ENCODE measurements around the gene AGBL1.

AGBL1 gene

GRCh38 chr15:86079508-86080266 lies at the start of gene AGBL1:
Gene AGBL1, plus strand, starts transcription at chr15:86079871.
- no peak for DNase-seq (ENCODE audit: extremely low read depth, insufficient read length)

DNA sequence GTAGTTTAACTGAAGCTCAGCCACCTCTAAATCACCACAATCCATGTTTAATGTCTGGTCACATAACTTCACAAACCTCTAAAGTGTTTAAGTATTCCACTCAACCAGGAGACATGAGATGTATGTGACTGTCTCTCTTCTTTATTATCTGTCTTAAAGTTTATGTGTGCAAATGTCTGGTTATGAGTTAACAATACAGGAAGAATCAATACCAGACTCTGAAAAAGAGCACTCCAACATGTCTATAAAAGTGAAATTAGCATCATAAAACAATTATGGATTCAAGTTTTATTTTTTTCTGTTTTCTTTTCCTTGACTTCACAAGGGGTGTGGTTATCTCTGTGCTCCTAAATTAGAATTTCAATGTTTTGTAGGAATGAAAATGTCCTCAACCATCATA lies 44.8 kb upstream of the AGBL1 start:
- H3K36me3 ChIP-seq (ENCODE audit: control insufficient read depth, insufficient read depth, low read length) = no peaks in the 10 kb centered on the region

More at GRCh38 chr15:86079508-86080266, at the start of gene AGBL1:
- H3K27me3 ChIP-seq (replicated peaks; ENCODE audit: control insufficient read depth, insufficient read depth, low read length) = no peaks in the 10 kb centered on the region; the same call in none of the 2 replicates
- H3K4me3 ChIP-seq (replicated peaks; ENCODE audit: low read depth, low read length) = no peak within 1 kb of the TSS
- no peaks in the 10 kb centered on the region for H3K36me3 ChIP-seq (ENCODE audit: control insufficient read depth, insufficient read depth, low read length)
- TF ChIP-seq, protein P1, sequence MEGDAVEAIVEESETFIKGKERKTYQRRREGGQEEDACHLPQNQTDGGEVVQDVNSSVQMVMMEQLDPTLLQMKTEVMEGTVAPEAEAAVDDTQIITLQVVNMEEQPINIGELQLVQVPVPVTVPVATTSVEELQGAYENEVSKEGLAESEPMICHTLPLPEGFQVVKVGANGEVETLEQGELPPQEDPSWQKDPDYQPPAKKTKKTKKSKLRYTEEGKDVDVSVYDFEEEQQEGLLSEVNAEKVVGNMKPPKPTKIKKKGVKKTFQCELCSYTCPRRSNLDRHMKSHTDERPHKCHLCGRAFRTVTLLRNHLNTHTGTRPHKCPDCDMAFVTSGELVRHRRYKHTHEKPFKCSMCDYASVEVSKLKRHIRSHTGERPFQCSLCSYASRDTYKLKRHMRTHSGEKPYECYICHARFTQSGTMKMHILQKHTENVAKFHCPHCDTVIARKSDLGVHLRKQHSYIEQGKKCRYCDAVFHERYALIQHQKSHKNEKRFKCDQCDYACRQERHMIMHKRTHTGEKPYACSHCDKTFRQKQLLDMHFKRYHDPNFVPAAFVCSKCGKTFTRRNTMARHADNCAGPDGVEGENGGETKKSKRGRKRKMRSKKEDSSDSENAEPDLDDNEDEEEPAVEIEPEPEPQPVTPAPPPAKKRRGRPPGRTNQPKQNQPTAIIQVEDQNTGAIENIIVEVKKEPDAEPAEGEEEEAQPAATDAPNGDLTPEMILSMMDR (IDR thresholded peaks at IDR 0.05; ENCODE audit: insufficient read depth, low read length, poor library complexity, severe bottlenecking) = no peak

DNA sequence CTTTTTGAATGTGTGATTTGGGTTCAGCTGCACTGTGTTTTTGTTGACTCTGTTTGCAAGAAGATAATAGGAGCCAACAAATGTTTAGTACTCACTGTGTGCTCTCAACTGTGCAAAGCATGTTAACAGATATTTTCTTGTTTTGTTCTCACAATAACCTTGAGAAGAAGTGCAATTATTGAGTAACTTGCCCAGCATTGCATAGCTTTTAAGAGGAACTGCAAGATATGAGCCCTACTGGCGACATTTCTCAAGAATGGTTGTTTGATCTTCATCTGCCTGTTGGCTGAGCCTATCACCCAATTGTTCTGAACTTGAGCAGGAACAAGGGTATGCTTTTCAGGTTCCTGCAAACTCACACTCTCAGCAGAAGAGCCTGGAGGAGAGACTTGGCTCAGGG lies 43.4 kb upstream of the AGBL1 start:
- no peak for DNase-seq (ENCODE audit: extremely low read depth, insufficient read length)
- Histone ChIP-seq H3K4me3 (replicated peaks; ENCODE audit: low read depth, low read length) (no peak overlapping the region), H3K27me3 (replicated peaks; ENCODE audit: control insufficient read depth, insufficient read depth, low read length) (no peaks in the 10 kb centered on the region), H3K36me3 (ENCODE audit: control insufficient read depth, insufficient read depth, low read length) (no peaks in the 10 kb centered on the region)
- TF ChIP-seq, protein P1 (IDR thresholded peaks at IDR 0.05; ENCODE audit: insufficient read depth, low read length, poor library complexity, severe bottlenecking) = no peak

More for the DNA sequence above, 44.8 kb upstream of the AGBL1 start:
- Histone ChIP-seq H3K4me3 (replicated peaks; ENCODE audit: low read depth, low read length) (no peak overlapping the region), H3K27me3 (replicated peaks; ENCODE audit: control insufficient read depth, insufficient read depth, low read length) (no peaks in the 10 kb centered on the region; the same call in 1 of the 2 replicates)
- no peak for DNase-seq (ENCODE audit: extremely low read depth, insufficient read length)
- TF ChIP-seq, protein P1 (IDR thresholded peaks at IDR 0.05; ENCODE audit: insufficient read depth, low read length, poor library complexity, severe bottlenecking) = no peak

DNA sequence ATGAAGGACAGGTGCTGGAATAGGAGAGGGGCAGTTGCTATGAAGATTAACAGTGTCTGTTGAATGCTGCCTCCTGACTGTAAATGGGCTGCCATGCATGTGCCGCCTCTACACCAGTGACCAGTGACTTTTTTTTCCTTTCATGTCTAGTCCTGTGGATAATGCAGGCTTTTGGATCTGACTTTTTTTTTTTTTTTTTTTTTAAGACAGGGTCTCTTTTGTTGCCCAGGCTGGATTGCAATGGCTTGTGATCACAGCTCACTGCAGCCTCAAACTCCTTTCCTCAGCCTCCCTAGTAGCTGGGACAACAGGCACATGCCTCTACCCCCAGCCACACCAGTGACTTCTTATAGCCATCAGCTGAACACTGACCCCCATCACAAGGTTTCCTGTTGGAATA lies 41.2 kb upstream of the AGBL1 start:
- TF ChIP-seq, protein P1 (IDR thresholded peaks at IDR 0.05; ENCODE audit: insufficient read depth, low read length, poor library complexity, severe bottlenecking) = no peak
- Histone ChIP-seq H3K27me3 (replicated peaks; ENCODE audit: control insufficient read depth, insufficient read depth, low read length) (no peaks in the 10 kb centered on the region), H3K36me3 (ENCODE audit: control insufficient read depth, insufficient read depth, low read length) (no peaks in the 10 kb centered on the region), H3K4me3 (replicated peaks; ENCODE audit: low read depth, low read length) (no peak overlapping the region)
- no peak for DNase-seq (ENCODE audit: extremely low read depth, insufficient read length)

GRCh38 chr15:86040356-86041033 lies 39.2 kb upstream of the AGBL1 start:
- TF ChIP-seq, protein P1 (IDR thresholded peaks at IDR 0.05; ENCODE audit: insufficient read depth, low read length, poor library complexity, severe bottlenecking) = no peak
- H3K27me3 ChIP-seq (replicated peaks; ENCODE audit: control insufficient read depth, insufficient read depth, low read length) = no peaks in the 10 kb centered on the region
- DNase-seq (ENCODE audit: extremely low read depth, insufficient read length) = no peak
- H3K4me3 ChIP-seq (replicated peaks; ENCODE audit: low read depth, low read length) = no peak overlapping the region
- no peaks in the 10 kb centered on the region for H3K36me3 ChIP-seq (ENCODE audit: control insufficient read depth, insufficient read depth, low read length)
